C4-2B (cell line): ENCODE data around the gene LCAT.
A peak's percentile ranks its signal among the peaks of the same experiment; 100 is the strongest.

Experiments used
- H3K27ac ChIP-seq: fragments of 450-650 bp; 2 replicates; pipeline ENCODE4 v1.5.1; 2017
- ZFX ChIP-seq: fragments of 450-650 bp; IDR thresholded peaks from 2 replicates; pipeline ENCODE4 v1.6.1; 2017
- TF ChIP-seq, protein P1 (sequence below): fragments of 450-650 bp; conservative IDR thresholded peaks from 2 replicates; pipeline ENCODE4 v1.5.1; 2017; ENCODE audit warnings: mild to moderate bottlenecking

Gene LCAT

DNA sequence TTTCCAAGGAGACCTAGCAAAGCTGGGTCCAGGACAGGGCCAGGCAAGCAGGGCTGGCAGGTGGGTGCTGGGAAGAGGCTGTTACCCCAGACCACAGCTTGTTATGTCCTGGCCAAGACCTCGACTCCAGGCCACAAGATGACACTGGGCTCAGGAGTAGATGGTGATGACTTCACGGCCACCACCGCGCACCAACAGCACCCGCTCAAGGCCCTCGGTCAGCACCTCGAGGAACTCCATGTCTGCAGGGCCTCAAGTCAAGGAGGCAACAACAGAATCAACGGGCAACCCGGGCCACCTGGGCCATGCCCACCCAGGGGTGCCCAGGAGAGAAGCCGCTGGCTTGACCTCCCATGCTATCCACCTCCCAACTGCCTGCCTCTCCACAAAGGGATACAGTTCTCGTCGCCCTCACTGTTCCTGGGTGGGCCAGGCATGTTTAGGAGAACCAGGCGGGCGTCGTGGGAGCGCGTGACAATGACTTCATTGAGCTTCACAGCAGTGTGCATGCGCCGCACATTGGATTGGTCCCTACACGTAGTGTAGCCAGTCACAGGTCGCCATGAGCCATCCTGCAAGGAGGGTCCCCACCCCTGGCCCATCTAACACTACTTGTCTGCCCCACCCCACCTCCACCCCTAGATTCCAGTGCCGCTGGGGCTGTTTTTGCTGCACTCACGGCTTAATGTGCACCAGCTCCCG, 921 bp upstream of the LCAT start:
- no peak overlapping the region for H3K27ac ChIP-seq
- no peak for TF ChIP-seq ZFX
- TF ChIP-seq, protein P1, sequence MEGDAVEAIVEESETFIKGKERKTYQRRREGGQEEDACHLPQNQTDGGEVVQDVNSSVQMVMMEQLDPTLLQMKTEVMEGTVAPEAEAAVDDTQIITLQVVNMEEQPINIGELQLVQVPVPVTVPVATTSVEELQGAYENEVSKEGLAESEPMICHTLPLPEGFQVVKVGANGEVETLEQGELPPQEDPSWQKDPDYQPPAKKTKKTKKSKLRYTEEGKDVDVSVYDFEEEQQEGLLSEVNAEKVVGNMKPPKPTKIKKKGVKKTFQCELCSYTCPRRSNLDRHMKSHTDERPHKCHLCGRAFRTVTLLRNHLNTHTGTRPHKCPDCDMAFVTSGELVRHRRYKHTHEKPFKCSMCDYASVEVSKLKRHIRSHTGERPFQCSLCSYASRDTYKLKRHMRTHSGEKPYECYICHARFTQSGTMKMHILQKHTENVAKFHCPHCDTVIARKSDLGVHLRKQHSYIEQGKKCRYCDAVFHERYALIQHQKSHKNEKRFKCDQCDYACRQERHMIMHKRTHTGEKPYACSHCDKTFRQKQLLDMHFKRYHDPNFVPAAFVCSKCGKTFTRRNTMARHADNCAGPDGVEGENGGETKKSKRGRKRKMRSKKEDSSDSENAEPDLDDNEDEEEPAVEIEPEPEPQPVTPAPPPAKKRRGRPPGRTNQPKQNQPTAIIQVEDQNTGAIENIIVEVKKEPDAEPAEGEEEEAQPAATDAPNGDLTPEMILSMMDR, result no peak

DNA sequence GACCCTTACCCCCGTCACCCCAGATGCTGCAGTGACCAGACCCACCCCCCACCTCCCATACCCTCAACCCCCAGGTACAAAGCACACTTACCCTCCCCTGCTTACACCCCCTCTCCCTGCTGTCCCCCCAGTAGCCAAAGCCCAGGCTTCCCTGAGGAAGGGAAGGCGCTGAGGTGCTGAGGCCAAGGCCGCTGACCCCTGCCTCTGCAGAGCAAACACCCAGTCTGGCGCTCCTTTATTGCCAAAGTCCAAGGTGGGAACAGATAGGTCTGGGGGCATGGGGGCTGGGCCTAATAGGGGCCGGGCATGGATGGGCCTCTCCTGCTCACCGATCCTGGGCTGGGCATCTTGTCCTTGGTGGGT, 683 bp downstream of the LCAT start:
- TF ChIP-seq ZFX, result no peak
- TF ChIP-seq, protein P1, result no peak
- H3K27ac ChIP-seq, result no peak overlapping the region

DNA sequence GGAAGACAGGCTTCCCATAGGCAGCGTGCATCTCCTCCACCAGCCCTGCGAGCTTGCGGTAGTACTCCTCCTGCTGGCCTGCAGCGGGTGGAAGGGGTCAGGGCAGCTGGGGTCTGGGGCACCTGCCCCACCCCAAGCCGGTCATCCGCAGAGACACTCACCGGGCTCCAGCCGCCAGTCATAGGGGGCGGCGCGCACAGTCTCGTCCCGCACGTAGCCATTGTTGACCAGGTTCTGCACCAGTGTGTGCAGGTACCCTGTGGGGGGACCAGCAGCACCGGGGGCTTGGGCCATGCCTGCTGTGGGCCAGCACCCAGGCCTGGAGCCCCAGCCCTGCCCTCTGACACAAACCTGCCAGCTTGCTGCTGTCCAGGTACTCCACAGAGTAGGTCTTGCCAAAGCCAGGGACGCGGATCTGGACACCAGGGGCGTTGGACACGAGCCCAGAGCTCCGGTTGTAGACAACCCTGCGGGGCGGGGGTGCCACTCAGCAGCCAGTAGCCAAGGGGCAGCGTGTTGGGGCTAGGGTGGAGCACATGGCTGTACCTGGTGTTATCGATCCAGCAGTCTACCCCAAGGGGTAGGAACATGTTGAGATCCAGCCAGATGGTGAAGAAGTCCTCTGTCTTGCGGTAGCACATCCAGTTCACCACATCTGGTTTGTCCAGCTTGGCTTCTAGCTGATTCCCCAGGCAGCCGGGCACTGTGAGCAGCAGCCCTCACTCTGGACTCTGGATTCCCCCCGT, 1.2 kb downstream of the LCAT start:
- TF ChIP-seq ZFX, result no peak
- TF ChIP-seq, protein P1, result no peak
- H3K27ac ChIP-seq, result no peak overlapping the region

DNA sequence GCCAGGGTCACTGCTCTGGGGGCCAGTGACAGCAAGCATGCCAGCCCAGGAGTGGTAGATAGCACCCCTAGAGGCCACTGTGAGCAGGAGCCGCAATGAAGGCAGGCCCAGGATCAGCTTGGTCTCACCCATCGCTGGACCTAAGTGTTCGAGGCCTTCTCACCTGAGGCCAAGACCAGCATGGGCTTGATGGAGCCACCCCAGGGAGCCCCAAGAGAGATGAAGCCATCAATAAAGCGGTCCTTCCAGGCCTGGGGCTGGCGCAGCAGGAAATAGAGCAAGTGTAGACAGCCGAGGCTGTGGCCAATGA, 1.8 kb downstream of the LCAT start:
- H3K27ac ChIP-seq, result no peak overlapping the region
- TF ChIP-seq, protein P1, result peak; percentile 85
- TF ChIP-seq ZFX, result no peak

DNA sequence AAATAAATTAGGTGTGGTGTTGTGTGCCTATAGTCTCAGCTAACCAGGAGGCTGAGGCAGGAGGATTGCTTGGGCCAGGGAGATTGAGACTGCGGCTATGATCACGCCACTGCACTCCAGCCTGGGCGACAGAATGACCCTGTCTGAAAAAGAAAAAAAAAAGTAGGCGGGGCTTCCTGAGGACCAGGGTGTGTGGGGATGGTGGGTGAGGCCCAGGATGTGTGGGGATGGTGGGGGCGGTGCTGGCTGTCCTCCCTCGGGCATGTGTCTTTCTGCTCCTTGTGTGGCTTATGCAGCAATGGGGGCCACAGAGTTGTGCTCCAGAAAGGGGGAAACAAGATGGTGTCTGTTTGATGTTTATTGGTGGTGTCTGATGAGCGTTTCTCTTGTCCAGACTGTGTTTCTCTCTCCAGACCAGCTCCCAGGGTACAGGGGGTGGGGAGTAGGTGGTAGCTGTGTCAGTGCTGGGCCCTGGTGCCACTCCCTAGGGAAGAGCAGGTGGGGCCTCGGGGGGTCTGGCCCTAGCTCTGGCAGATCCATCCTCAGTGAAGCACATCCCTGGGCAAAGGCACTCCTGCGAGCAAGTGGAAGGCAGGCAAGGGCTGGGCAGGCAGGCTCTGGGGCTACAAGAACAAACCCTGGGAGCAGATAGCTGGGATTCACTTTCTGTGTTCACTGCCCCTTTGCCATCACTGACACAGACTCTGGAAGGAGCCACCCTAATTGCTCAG, 2.3 kb downstream of the LCAT start:
- no peak overlapping the region for H3K27ac ChIP-seq
- TF ChIP-seq, protein P1, result no peak
- no peak for TF ChIP-seq ZFX

DNA sequence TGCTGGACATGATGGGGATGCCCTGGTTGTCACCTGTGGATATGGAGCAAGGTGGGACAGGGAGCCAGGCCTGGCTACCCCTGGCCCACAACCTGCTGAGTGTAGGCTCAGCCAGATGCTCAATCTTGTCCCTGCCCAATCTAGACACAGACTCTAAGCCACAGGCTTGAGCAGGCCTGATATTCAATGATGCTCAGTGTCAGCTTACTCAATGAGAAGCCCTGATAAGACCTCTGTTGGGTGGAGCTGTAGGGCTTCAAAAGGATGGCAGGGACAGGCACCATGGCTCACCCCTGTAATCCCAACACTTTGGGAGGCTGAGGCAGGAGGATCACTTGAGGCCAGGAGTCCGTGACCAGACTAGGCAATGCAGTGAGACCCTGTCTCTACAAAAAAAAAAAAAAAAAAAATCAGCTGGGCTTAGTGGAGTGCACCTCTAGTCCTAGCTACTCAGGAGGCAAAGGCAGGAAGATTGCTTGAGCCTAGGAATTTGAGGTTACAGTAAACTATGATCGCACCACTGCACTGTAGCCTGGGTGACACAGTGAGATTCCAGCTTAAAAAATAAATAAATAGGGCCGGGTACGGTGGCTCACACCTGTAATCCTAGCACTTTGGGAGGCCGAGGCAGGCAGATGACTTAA, 3.4 kb downstream of the LCAT start:
- TF ChIP-seq ZFX, result no peak
- TF ChIP-seq, protein P1, result no peak
- no peak overlapping the region; the same call in 1 of the 2 replicates for H3K27ac ChIP-seq
